ENCODE measurements around the gene ADAMTS20. TPM values are rescaled to one million over a fixed set of nuclear protein-coding genes. Genes with fewer than 3 reads are reported as not detected.

ADAMTS20 gene
- total RNA-seq, 1 donor from 2014 or later: not detected

DNA sequence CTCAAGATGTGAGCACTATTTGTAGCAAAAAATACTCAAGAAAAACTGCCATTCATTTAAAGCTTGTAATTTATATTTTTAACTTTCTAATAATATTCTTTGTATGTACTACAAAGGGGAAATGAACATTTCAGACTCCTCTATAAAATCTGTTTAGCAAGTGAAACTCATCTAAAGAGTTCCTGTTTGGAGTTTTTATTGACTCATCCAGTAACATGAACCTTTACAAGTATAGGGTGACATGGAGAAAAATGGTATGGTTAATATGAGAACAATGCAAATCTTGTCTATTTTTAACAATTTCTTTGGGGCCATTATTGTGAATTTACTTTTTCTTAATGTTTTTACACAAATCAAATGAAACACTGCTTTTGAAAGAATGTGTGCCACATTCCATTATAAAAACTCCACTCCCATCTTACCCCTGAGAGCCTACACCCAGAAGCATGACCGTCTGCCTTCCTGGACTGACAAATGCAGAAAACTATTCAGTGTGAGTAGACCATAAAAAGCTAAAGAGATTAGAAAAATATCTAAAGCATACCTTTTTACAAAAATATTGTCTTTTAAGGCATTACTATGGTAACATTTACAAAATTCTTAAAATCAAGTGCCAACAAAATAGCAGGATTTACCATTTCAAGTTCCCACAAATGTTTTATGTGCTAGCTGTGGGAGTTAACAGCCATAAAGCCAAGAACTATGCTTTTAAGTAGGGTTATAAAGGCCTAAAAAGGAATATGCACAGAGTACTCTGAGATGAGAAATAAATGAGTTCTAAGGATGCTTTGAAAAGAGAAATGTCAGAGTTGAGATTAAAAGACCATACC lies 144.0 kb downstream of the ADAMTS20 start:
- Histone ChIP-seq H3K27ac (no peak overlapping the region), H3K27me3 (no peaks in the 10 kb centered on the region), H3K9me3 (no peaks in the 10 kb centered on the region), H3K36me3 (no peaks in the 10 kb centered on the region), H3K4me3 (no peak overlapping the region), H3K4me1 (no peaks in the 10 kb centered on the region)
- TF ChIP-seq, protein P1, sequence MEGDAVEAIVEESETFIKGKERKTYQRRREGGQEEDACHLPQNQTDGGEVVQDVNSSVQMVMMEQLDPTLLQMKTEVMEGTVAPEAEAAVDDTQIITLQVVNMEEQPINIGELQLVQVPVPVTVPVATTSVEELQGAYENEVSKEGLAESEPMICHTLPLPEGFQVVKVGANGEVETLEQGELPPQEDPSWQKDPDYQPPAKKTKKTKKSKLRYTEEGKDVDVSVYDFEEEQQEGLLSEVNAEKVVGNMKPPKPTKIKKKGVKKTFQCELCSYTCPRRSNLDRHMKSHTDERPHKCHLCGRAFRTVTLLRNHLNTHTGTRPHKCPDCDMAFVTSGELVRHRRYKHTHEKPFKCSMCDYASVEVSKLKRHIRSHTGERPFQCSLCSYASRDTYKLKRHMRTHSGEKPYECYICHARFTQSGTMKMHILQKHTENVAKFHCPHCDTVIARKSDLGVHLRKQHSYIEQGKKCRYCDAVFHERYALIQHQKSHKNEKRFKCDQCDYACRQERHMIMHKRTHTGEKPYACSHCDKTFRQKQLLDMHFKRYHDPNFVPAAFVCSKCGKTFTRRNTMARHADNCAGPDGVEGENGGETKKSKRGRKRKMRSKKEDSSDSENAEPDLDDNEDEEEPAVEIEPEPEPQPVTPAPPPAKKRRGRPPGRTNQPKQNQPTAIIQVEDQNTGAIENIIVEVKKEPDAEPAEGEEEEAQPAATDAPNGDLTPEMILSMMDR (IDR thresholded peaks at IDR 0.05): no peak
- intact Hi-C loops (cut with DNase I): no loop called here
- no peak for DNase-seq (ENCODE audit: low spot score in 2 of 2)

DNA sequence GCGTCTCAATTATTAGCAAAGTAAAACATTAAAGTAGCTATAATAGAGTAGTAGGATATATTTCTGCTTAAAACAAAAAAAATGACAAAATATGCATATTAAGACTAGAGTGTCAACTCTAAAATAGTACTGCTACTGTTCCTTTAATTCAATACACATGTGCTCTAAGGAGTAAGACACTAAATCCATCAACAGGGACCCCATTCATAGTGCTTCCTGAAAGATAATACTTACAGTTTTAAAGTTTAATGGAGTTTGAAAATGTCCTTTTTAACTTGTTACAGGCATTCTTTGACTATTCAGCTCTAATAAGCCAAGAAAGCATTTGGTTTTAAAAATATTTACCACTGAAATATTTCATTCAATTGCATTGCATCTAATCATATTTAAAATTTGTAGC lies 145.2 kb downstream of the ADAMTS20 start:
- Histone ChIP-seq H3K27me3 (no peaks in the 10 kb centered on the region), H3K9me3 (no peaks in the 10 kb centered on the region), H3K4me1 (no peaks in the 10 kb centered on the region), H3K27ac (no peak overlapping the region), H3K36me3 (no peaks in the 10 kb centered on the region), H3K4me3 (no peak overlapping the region)
- TF ChIP-seq, protein P1 (IDR thresholded peaks at IDR 0.05): no peak
- DNase-seq (ENCODE audit: low spot score in 2 of 2): no peak
- intact Hi-C loops (cut with DNase I): no loop called here

DNA sequence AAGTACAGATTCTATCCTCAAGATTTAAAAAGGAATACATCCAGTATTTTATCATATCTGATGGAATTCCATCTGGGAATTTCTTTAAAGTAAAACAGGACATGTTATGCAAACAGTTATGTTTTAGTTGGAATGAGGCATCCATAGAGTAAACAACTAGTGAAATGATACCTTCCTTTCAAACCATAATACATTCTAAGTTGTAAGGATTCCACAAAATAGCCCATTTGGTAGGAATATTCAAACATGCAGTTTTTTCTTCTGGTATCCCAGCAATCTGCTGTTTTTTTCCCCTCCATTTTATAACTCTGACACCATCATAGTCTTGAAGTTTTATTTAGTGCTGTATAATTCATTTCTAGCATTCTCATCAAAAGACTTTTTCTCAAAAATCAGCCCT lies 149.6 kb downstream of the ADAMTS20 start:
- no peak for DNase-seq (ENCODE audit: low spot score in 2 of 2)
- TF ChIP-seq, protein P1 (IDR thresholded peaks at IDR 0.05): no peak
- intact Hi-C loops (cut with DNase I): no loop called here
- no peak overlapping the region for H3K27ac ChIP-seq
- no peak overlapping the region for H3K4me3 ChIP-seq
- H3K4me1 ChIP-seq: no peaks in the 10 kb centered on the region
- no peaks in the 10 kb centered on the region for H3K27me3 ChIP-seq
- no peaks in the 10 kb centered on the region for H3K36me3 ChIP-seq
- no peaks in the 10 kb centered on the region for H3K9me3 ChIP-seq

DNA sequence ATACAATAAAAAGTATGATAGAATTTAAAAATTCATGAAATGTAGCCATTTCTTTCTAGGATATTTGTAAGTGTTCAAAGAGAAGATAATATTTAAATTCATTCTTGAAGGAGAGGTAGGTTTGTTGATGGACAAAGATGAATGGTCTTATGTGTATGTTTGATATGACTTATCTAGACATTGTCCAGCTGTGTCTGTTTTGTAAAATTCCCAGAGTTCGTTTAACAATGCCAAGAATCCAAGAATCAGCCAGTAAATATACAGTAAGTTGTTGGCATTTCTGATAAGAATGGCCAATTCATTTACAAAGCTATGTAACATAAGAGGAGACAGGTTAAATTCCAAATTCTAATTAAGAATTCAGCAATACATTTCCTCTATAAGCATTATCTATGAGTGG lies 150.9 kb downstream of the ADAMTS20 start:
- intact Hi-C loops (cut with DNase I): no loop called here
- H3K27me3 ChIP-seq: no peaks in the 10 kb centered on the region
- no peak overlapping the region for H3K27ac ChIP-seq
- H3K36me3 ChIP-seq: no peaks in the 10 kb centered on the region
- no peak overlapping the region for H3K4me3 ChIP-seq
- H3K4me1 ChIP-seq: no peaks in the 10 kb centered on the region
- no peak for DNase-seq (ENCODE audit: low spot score in 2 of 2)
- no peaks in the 10 kb centered on the region for H3K9me3 ChIP-seq
- TF ChIP-seq, protein P1 (IDR thresholded peaks at IDR 0.05): no peak

DNA sequence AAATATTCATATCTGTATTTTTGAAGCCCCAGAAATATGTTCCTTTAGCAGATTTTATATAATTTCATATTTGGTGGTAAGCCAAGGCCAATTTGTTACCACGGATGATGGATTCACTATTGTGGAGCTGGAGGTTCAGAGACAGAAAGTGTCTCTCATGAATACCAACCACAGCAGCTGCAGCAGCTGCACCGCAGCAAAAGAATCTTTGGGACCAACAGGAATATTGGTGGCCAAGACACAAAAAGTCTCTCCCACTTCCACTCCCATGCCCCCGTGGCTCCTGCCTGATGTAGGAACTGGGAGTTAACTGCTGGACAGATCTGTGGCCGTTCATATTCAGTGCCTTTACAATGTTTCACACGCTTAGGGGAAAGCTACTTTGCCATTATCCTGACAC lies 155.3 kb downstream of the ADAMTS20 start:
- intact Hi-C loops (cut with DNase I): no loop called here
- DNase-seq (ENCODE audit: low spot score in 2 of 2): no peak
- H3K4me3 ChIP-seq: no peak overlapping the region
- TF ChIP-seq, protein P1 (IDR thresholded peaks at IDR 0.05): no peak
- no peaks in the 10 kb centered on the region for H3K36me3 ChIP-seq
- H3K9me3 ChIP-seq: no peaks in the 10 kb centered on the region
- no peaks in the 10 kb centered on the region for H3K27me3 ChIP-seq
- no peak overlapping the region for H3K27ac ChIP-seq
- no peaks in the 10 kb centered on the region for H3K4me1 ChIP-seq
